WERI-Rb-1 (cell line): ENCODE measurements around the gene CRYGN.
A peak's percentile ranks its signal among the peaks of the same experiment; 100 is the strongest.

ENCODE experiments used
- DNase-seq: peaks from one replicate; pipeline ENCODE4 v3.0.0-alpha.2; 2020
- H3K27ac ChIP-seq: fragments of 250-450 bp; sonication (Bioruptor Pico); 2 replicates; pipeline ENCODE4 v1.5.1; 2020; ENCODE audit warnings: mild to moderate bottlenecking, moderate library complexity
- H3K27me3 ChIP-seq: fragments of 250-450 bp; sonication (Bioruptor Pico); 2 replicates; pipeline ENCODE4 v1.5.1; 2021; ENCODE audit warnings: mild to moderate bottlenecking, low read depth, moderate library complexity; ENCODE audit not compliant: insufficient read depth, severe bottlenecking
- H3K36me3 ChIP-seq: fragments of 250-450 bp; sonication (Bioruptor Pico); 2 replicates; pipeline ENCODE4 v1.5.1; 2020; ENCODE audit warnings: mild to moderate bottlenecking, moderate library complexity
- H3K4me3 ChIP-seq: 2 replicates; pipeline ENCODE4 v1.5.1; 2011; ENCODE audit warnings: low read depth, mild to moderate bottlenecking, control low read depth, low read length
- H3K9me3 ChIP-seq: fragments of 250-450 bp; sonication (Bioruptor Pico); 2 replicates; pipeline ENCODE4 v1.5.1; 2021; ENCODE audit warnings: mild to moderate bottlenecking, moderate library complexity; ENCODE audit not compliant: severe bottlenecking
- CTCF ChIP-seq: IDR thresholded peaks from 2 replicates; pipeline ENCODE4 v1.5.1; 2011; ENCODE audit warnings: low read depth, mild to moderate bottlenecking, control low read depth, inconsistent platforms, low read length

Gene CRYGN

GRCh38 chr7:151386301-151387160 is 53.4 kb downstream of the CRYGN start:
- no peak overlapping the region for H3K4me3 ChIP-seq
- peak; percentile 3 for DNase-seq
- no peaks in the 10 kb centered on the region for H3K36me3 ChIP-seq
- peaks cover 11% of the 10 kb centered on the region for H3K27me3 ChIP-seq
- no peak for TF ChIP-seq CTCF
- H3K27ac ChIP-seq, result no peak overlapping the region
- H3K9me3 ChIP-seq, result no peaks in the 10 kb centered on the region

GRCh38 chr7:151385626-151386300 is 54.2 kb downstream of the CRYGN start:
- H3K27me3 ChIP-seq, result peaks cover 16% of the 10 kb centered on the region
- H3K9me3 ChIP-seq, result no peaks in the 10 kb centered on the region
- H3K27ac ChIP-seq, result no peak overlapping the region
- no peak for TF ChIP-seq CTCF
- peak; percentile 2 for DNase-seq
- H3K36me3 ChIP-seq, result no peaks in the 10 kb centered on the region
- no peak overlapping the region for H3K4me3 ChIP-seq

GRCh38 chr7:151384776-151385625 is 54.9 kb downstream of the CRYGN start:
- DNase-seq, result peak; percentile 6
- Histone ChIP-seq H3K36me3 (no peaks in the 10 kb centered on the region), H3K27me3 (peaks cover 16% of the 10 kb centered on the region), H3K27ac (no peak overlapping the region), H3K4me3 (no peak overlapping the region), H3K9me3 (no peaks in the 10 kb centered on the region)
- TF ChIP-seq CTCF, result no peak

GRCh38 chr7:151384352-151384697 is 55.6 kb downstream of the CRYGN start:
- Histone ChIP-seq H3K4me3 (no peak overlapping the region), H3K27me3 (peaks cover 16% of the 10 kb centered on the region), H3K36me3 (no peaks in the 10 kb centered on the region), H3K27ac (no peak overlapping the region), H3K9me3 (no peaks in the 10 kb centered on the region)
- no peak for DNase-seq
- no peak for TF ChIP-seq CTCF

GRCh38 chr7:151383638-151384351 is 56.1 kb downstream of the CRYGN start:
- H3K27me3 ChIP-seq, result peaks cover 16% of the 10 kb centered on the region
- H3K36me3 ChIP-seq, result no peaks in the 10 kb centered on the region
- H3K27ac ChIP-seq, result no peak overlapping the region
- H3K4me3 ChIP-seq, result no peak overlapping the region
- H3K9me3 ChIP-seq, result no peaks in the 10 kb centered on the region
- no peak for TF ChIP-seq CTCF
- peak; percentile 3 for DNase-seq
